Upper lobe of left lung (tissue), 6 donors: ENCODE results near the gene OR51E1. TPM values are rescaled to one million over a fixed set of nuclear protein-coding genes. Genes with fewer than 3 reads are reported as not detected.

Source experiments
- ATAC-seq, 2 donors: fragments of 200-7000 bp; cut with Tn5 transposase; one replicate each; pipeline ENCODE4 v1.9.1; 2022; ENCODE audit warnings: mild to moderate bottlenecking in 2 of 2, moderate library complexity in 2 of 2; ENCODE audit not compliant: low FRiP score in 2 of 2
- DNase-seq, 2 donors: peaks; one replicate each; pipeline ENCODE4 v3.0.0-alpha.2; 2019 to 2020
- H3K27ac ChIP-seq, 4 donors: fragments of 200-600 bp; sonication (generic); one replicate each; pipeline ENCODE4 v1.5.1; 2016 to 2019
- H3K27me3 ChIP-seq, 4 donors: fragments of 200-600 bp; sonication (generic); one replicate each; pipeline ENCODE4 v1.5.1; 2017 to 2019
- H3K36me3 ChIP-seq, 4 donors: fragments of 200-600 bp; sonication (generic); one replicate each; pipeline ENCODE4 v1.5.1; 2016 to 2019
- H3K4me1 ChIP-seq, 4 donors: fragments of 200-600 bp; sonication (generic); one replicate each; pipeline ENCODE4 v1.5.1; 2018 to 2019
- H3K4me3 ChIP-seq, 4 donors: fragments of 200-600 bp; sonication (generic); one replicate each; pipeline ENCODE4 v1.5.1; 2017 to 2019; ENCODE audit warnings: mild to moderate bottlenecking in 2 of 4, moderate library complexity in 1 of 4
- H3K9me3 ChIP-seq, 4 donors: fragments of 200-600 bp; sonication (generic); one replicate each; pipeline ENCODE4 v1.5.1; 2018 to 2019
- CTCF ChIP-seq, 6 experiments: fragments of 450-650 bp in 4 of 6; fragments of 200-600 bp in 2 of 6; sonication (generic) in 2 of 6; IDR thresholded peaks; one replicate each; pipeline ENCODE4 v1.5.1; 2016 to 2019; ENCODE audit warnings: antibody characterized with exemption in 6 of 6
- EP300 ChIP-seq, 4 donors: sonication (generic); formaldehyde crosslinking; IDR thresholded peaks; one replicate each; pipeline ENCODE4 v1.5.1; 2017; ENCODE audit warnings: antibody characterized with exemption in 4 of 4, control low read depth in 2 of 4
- POLR2A ChIP-seq, 4 donors: fragments of 450-650 bp; IDR thresholded peaks; one replicate each; pipeline ENCODE4 v1.5.1; 2016 to 2017; ENCODE audit warnings: antibody characterized with exemption in 4 of 4, mild to moderate bottlenecking in 2 of 4
- POLR2AphosphoS5 ChIP-seq, 2 donors: sonication (generic); formaldehyde crosslinking; IDR thresholded peaks; one replicate each; pipeline ENCODE4 v1.5.1; 2017; ENCODE audit warnings: antibody characterized with exemption in 2 of 2
- WGBS, 2 donors: methylation state at CpG; one replicate each; pipeline ENCODE4 v1.1.5; 2017 to 2018; 5-methylcytosine and 5-hydroxymethylcytosine counted together
- total RNA-seq, 6 donors: library from RNA; depleted of rRNA in 4 of 6; stranded (reverse); fragments of >200 nt in 4 of 6; gene quantifications; one replicate each; pipeline versions ENCODE4 v1.1.0 to v1.2.1, GENCODE V29; 2016 to 2021
- donor health status: DM: no; HTN: no; CAD: no; lungs with moderate emphysema.
- donor health status: DM: no; HTN: yes; CAD: no; lungs with severe emphysema.

Gene OR51E1
- total RNA-seq, 6 donors from 2014 or later, result not detected

GRCh38 chr11:4610258-4610935, 33.4 kb upstream of the OR51E1 start:
- peak overlapping the region in 2 of 4 donors; percentile 1 to 20 for H3K4me3 ChIP-seq

GRCh38 chr11:4611986-4612385, 31.8 kb upstream of the OR51E1 start:
- 85 to 94% methylated on average over 2 of the region's 2 CpGs for WGBS, 2 donors
- Histone ChIP-seq H3K27ac (no peak overlapping the region), H3K9me3 (no peaks in the 10 kb centered on the region), H3K27me3 (no peaks in the 10 kb centered on the region), H3K4me1 (peaks cover 2 to 12% (median 5%) of the 10 kb centered on the region in 4 donors), H3K4me3 (no peak overlapping the region), H3K36me3 (no peaks in the 10 kb centered on the region)
- TF ChIP-seq EP300 (IDR thresholded peaks at IDR 0.05), result no peak
- DNase-seq, result no peak
- ATAC-seq, result no peak

More at GRCh38 chr11:4610258-4610935, 33.4 kb upstream of the OR51E1 start:
- ATAC-seq (no peak), DNase-seq (no peak)
- Histone ChIP-seq H3K36me3 (no peaks in the 10 kb centered on the region), H3K27ac (peak overlapping the region in 2 of 4 donors; percentile 10 to 58), H3K27me3 (no peaks in the 10 kb centered on the region), H3K4me1 (peaks cover 9 to 17% (median 14%) of the 10 kb centered on the region in 4 donors), H3K9me3 (no peaks in the 10 kb centered on the region)
- TF ChIP-seq POLR2AphosphoS5 (IDR thresholded peaks at IDR 0.05) (no peak), EP300 (IDR thresholded peaks at IDR 0.05) (no peak), POLR2A (IDR thresholded peaks at IDR 0.05) (no peak), CTCF (IDR thresholded peaks at IDR 0.05) (no peak)
- WGBS, 2 donors, result 26 to 36% methylated on average over 3 of the region's 3 CpGs

GRCh38 chr11:4615856-4616444, 27.8 kb upstream of the OR51E1 start:
- Histone ChIP-seq H3K27ac (no peak overlapping the region), H3K4me3 (no peak overlapping the region), H3K9me3 (no peaks in the 10 kb centered on the region), H3K4me1 (no peaks in the 10 kb centered on the region), H3K27me3 (no peaks in the 10 kb centered on the region), H3K36me3 (no peaks in the 10 kb centered on the region)
- TF ChIP-seq CTCF (IDR thresholded peaks at IDR 0.05) (no peak), POLR2AphosphoS5 (IDR thresholded peaks at IDR 0.05) (no peak), POLR2A (IDR thresholded peaks at IDR 0.05) (no peak), EP300 (IDR thresholded peaks at IDR 0.05) (no peak)
- DNase-seq, result no peak
- no peak for ATAC-seq

- Histone ChIP-seq H3K27ac (no peak overlapping the region), H3K9me3 (no peaks in the 10 kb centered on the region), H3K27me3 (no peaks in the 10 kb centered on the region), H3K36me3 (no peaks in the 10 kb centered on the region), H3K4me1 (no peaks in the 10 kb centered on the region), H3K4me3 (no peak overlapping the region)
- ATAC-seq, result no peak
- TF ChIP-seq CTCF (IDR thresholded peaks at IDR 0.05), result no peak
- no peak for TF ChIP-seq POLR2A (IDR thresholded peaks at IDR 0.05)
- no peak for DNase-seq
- WGBS, 2 donors, result 75% methylated on average over 9 of the region's 9 CpGs
These were observed 24.3 kb upstream of the OR51E1 start for GRCh38 chr11:4619514-4619913.

GRCh38 chr11:4626207-4627099, 17.3 kb upstream of the OR51E1 start:
- Histone ChIP-seq H3K9me3 (peaks cover 0 to 12% (median 8%) of the 10 kb centered on the region in 4 donors), H3K27ac (no peak overlapping the region), H3K4me1 (no peaks in the 10 kb centered on the region), H3K27me3 (no peaks in the 10 kb centered on the region), H3K4me3 (no peak overlapping the region), H3K36me3 (no peaks in the 10 kb centered on the region)
- WGBS, 2 donors, result 48 to 50% methylated on average over 15 of the region's 15 CpGs
- TF ChIP-seq EP300 (IDR thresholded peaks at IDR 0.05), result no peak
- TF ChIP-seq POLR2A (IDR thresholded peaks at IDR 0.05), result no peak
- peak in 5 of 6 experiments; percentile 21 to 59 (median 38) for TF ChIP-seq CTCF (IDR thresholded peaks at IDR 0.05)
- ATAC-seq, result no peak
- peak in 1 of 2 donors; percentile 44 for DNase-seq
